PC-9 (cell line): ENCODE measurements around the gene GLOD4. TPM values are rescaled to one million over a fixed set of nuclear protein-coding genes. Genes with fewer than 3 reads are reported as not detected.
"Not testable (repeated sequence)": the region's sequence is repeated elsewhere in the genome, so short reads cannot be mapped to it uniquely, and the experiment has no call there.

Experiments
- BruUV-seq: library from RNA; stranded (reverse); fragments of 400-500 nt; replicated peaks from 2 replicates; lab custom pipeline; 2021; lab: Mats Ljungman, UMichigan
- CTCF ChIA-PET: fragments of 300-600 bp; sonication (Branson Sonifier 250); formaldehyde crosslinking; loops from one replicate; lab custom pipeline; 2022; ENCODE audit warnings: antibody characterized with exemption; lab: Charles Lee
- POLR2A ChIA-PET: fragments of 300-600 bp; sonication (Branson Sonifier 250); formaldehyde crosslinking; loops from one replicate; lab custom pipeline; 2022; ENCODE audit warnings: antibody characterized with exemption; ENCODE audit not compliant: unreplicated experiment; lab: Charles Lee
- DNase-seq, 2 experiments: peaks; one replicate each; pipeline versions ENCODE4 v3.0.0 to v3.0.0-alpha.2; 2015 to 2022; ENCODE audit warnings: mixed read lengths in 1 of 2
- H2AFZ ChIP-seq: fragments of 200-600 bp; sonication (generic); 2 replicates; pipeline ENCODE4 v1.8.1; 2017; ENCODE audit warnings: antibody characterized with exemption
- H3F3A ChIP-seq: fragments of 200-600 bp; sonication (generic); 2 replicates; pipeline ENCODE4 v1.8.1; 2017; ENCODE audit warnings: antibody characterized with exemption, mild to moderate bottlenecking, low read depth; ENCODE audit not compliant: insufficient read depth
- H3K27ac ChIP-seq: fragments of 200-600 bp; sonication (generic); 2 replicates; pipeline ENCODE4 v1.6.1; 2016; ENCODE audit warnings: mixed run types
- H3K27me3 ChIP-seq: fragments of 200-600 bp; sonication (generic); 2 replicates; pipeline ENCODE4 v1.6.1; 2016; ENCODE audit warnings: low read depth, mixed run types; ENCODE audit not compliant: insufficient read depth
- H3K36me3 ChIP-seq: fragments of 200-600 bp; sonication (generic); 2 replicates; pipeline ENCODE4 v1.6.1; 2016; ENCODE audit warnings: low read depth, mixed run types
- H3K4me1 ChIP-seq: fragments of 200-600 bp; sonication (generic); replicated peaks from 2 replicates; pipeline ENCODE4 v1.6.1; 2016; ENCODE audit warnings: mixed run types; ENCODE audit not compliant: insufficient read depth
- H3K4me2 ChIP-seq: fragments of 200-600 bp; sonication (generic); 2 replicates; pipeline ENCODE4 v1.6.1; 2017; ENCODE audit warnings: mixed run types
- H3K4me3 ChIP-seq: fragments of 200-600 bp; sonication (generic); 2 replicates; pipeline ENCODE4 v1.6.1; 2016; ENCODE audit warnings: mixed run types
- H3K79me2 ChIP-seq: fragments of 200-600 bp; sonication (generic); 2 replicates; pipeline ENCODE4 v1.6.1; 2017; ENCODE audit warnings: low read depth, mixed run types
- H3K9me2 ChIP-seq: fragments of 200-600 bp; sonication (generic); 2 replicates; pipeline ENCODE4 v1.8.1; 2017; ENCODE audit warnings: mild to moderate bottlenecking; ENCODE audit not compliant: insufficient read depth
- H3K9me3 ChIP-seq: fragments of 200-600 bp; sonication (generic); 2 replicates; pipeline ENCODE4 v1.8.1; 2016; ENCODE audit warnings: low read depth; ENCODE audit not compliant: insufficient read depth
- H4K20me1 ChIP-seq: fragments of 200-600 bp; sonication (generic); 2 replicates; pipeline ENCODE4 v1.8.1; 2017; ENCODE audit not compliant: insufficient read depth
- CTCF ChIP-seq: fragments of 200-600 bp; sonication (generic); conservative IDR thresholded peaks from 2 replicates; pipeline ENCODE4 v1.6.1; 2017; ENCODE audit warnings: mixed run types, antibody characterized with exemption, mild to moderate bottlenecking, moderate library complexity
- EZH2 ChIP-seq: fragments of 200-600 bp; sonication (generic); IDR thresholded peaks from 2 replicates; pipeline ENCODE4 v1.8.0; 2017; ENCODE audit warnings: antibody characterized with exemption, low read depth
- intact Hi-C: fragments of 100-400 bp; cut with micrococcal nuclease; formaldehyde crosslinking; loops from one replicate; pipeline ENCODE4 v1.10.0; 2022; ENCODE audit not compliant: unreplicated experiment
- total RNA-seq: library from RNA; stranded (reverse); gene quantifications from 2 replicates; pipeline ENCODE4 v1.2.3, GENCODE V29; 2021

GLOD4 gene
- total RNA-seq, 1 experiment from 2014 or later, result 110 TPM

- H3F3A ChIP-seq, result no peaks in the 10 kb centered on the region
- H3K27me3 ChIP-seq, result no peaks in the 10 kb centered on the region
- no peak overlapping the region for H3K4me2 ChIP-seq
- no peaks in the 10 kb centered on the region for H3K9me2 ChIP-seq
- BruUV-seq, result no TSS peak
- no peak overlapping the region for H2AFZ ChIP-seq
- ChIA-PET POLR2A (no interaction called here), CTCF (no interaction called here)
- no peaks in the 10 kb centered on the region for H3K9me3 ChIP-seq
- no peak overlapping the region for H3K27ac ChIP-seq
- H3K4me3 ChIP-seq, result no peak overlapping the region
- H3K36me3 ChIP-seq, result no peaks in the 10 kb centered on the region
- H3K79me2 ChIP-seq, result no peaks in the 10 kb centered on the region
- H4K20me1 ChIP-seq, result peaks cover 8% of the 10 kb centered on the region; the same call in 1 of the 2 replicates
- DNase-seq, result no peak
- no peaks in the 10 kb centered on the region for H3K4me1 ChIP-seq
- intact Hi-C loops, result no loop called here
- no peak for TF ChIP-seq EZH2
- no peak for TF ChIP-seq CTCF
Measured at GRCh38 chr17:807523-808294, 25.6 kb upstream of the GLOD4 start.

GRCh38 chr17:806781-807522 lies 24.9 kb upstream of the GLOD4 start:
- Histone ChIP-seq H3K27me3 (no peaks in the 10 kb centered on the region), H3F3A (no peaks in the 10 kb centered on the region; the same call in 1 of the 2 replicates), H3K9me3 (no peaks in the 10 kb centered on the region), H2AFZ (no peak overlapping the region), H3K4me1 (no peaks in the 10 kb centered on the region), H3K9me2 (no peaks in the 10 kb centered on the region), H3K36me3 (no peaks in the 10 kb centered on the region), H3K79me2 (no peaks in the 10 kb centered on the region), H3K27ac (no peak overlapping the region), H3K4me3 (no peak overlapping the region), H4K20me1 (peaks cover 8% of the 10 kb centered on the region; the same call in 1 of the 2 replicates), H3K4me2 (no peak overlapping the region)
- no TSS peak for BruUV-seq
- CTCF ChIA-PET, result no interaction called here
- intact Hi-C loops, result no loop called here
- no peak for DNase-seq
- TF ChIP-seq CTCF (no peak), EZH2 (no peak)
- POLR2A ChIA-PET, result no interaction called here

DNA sequence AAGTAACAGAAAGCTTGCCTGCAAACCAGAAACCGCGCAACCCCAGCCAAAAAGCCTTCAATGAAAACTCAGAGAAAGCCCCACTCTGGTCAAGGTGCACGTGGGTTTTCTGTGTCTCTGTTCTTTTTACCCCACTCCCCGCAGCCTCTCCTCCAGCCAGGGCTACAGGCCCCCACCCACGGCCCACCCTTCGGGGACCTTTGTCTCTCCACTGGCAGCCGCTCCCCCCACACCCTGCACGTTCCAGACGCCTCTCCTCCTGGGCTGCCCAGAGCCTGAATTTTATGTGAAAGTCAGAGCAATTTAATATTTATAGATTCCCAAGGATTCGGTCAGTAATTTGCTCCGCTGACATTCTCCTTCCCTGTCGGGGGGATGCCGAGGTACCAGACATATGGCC lies 24.3 kb upstream of the GLOD4 start:
- no peak overlapping the region for H3K4me3 ChIP-seq
- peaks cover 8% of the 10 kb centered on the region; the same call in 1 of the 2 replicates for H4K20me1 ChIP-seq
- H3K9me3 ChIP-seq, result no peaks in the 10 kb centered on the region
- H3K27ac ChIP-seq, result no peak overlapping the region
- H2AFZ ChIP-seq, result no peak overlapping the region
- H3K4me1 ChIP-seq, result no peaks in the 10 kb centered on the region
- H3K9me2 ChIP-seq, result no peaks in the 10 kb centered on the region
- BruUV-seq, result no TSS peak
- no peak for DNase-seq
- H3K79me2 ChIP-seq, result no peaks in the 10 kb centered on the region
- H3K36me3 ChIP-seq, result no peaks in the 10 kb centered on the region
- intact Hi-C loops, result no loop called here
- H3K27me3 ChIP-seq, result no peaks in the 10 kb centered on the region
- POLR2A ChIA-PET, result no interaction called here
- no peak for TF ChIP-seq CTCF
- TF ChIP-seq EZH2, result no peak
- H3F3A ChIP-seq, result peaks cover 4% of the 10 kb centered on the region; the same call in 1 of the 2 replicates
- no peak overlapping the region for H3K4me2 ChIP-seq
- CTCF ChIA-PET, result no interaction called here

DNA sequence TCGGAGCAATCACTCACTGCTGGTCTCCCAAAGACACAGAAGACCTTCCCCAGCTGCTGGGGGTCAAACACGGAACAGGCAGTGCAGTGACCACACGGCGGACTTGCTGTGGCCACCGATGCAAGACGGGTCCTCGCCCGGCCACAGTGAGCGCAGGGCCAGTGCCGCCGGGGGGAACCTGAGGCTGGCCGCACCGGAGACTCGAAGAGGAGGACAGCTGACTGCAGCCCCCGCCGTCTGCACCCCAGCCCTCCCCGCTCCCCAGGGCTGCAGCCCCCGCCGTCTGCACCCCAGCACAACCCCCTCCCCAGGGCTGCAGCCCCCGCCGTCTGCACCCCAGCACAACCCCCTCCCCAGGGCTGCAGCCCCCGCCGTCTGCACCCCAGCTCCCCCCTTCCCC lies 23.8 kb upstream of the GLOD4 start:
- H3K27me3 ChIP-seq, H3K4me3 ChIP-seq, H3K36me3 ChIP-seq, DNase-seq, intact Hi-C loops, H3K9me3 ChIP-seq, H3K27ac ChIP-seq, H4K20me1 ChIP-seq, BruUV-seq, CTCF ChIA-PET, H2AFZ ChIP-seq, H3F3A ChIP-seq, H3K4me1 ChIP-seq, H3K4me2 ChIP-seq, H3K79me2 ChIP-seq, POLR2A ChIA-PET, H3K9me2 ChIP-seq: not testable (repeated sequence)
